Measurements from ENCODE around the gene KCTD3. TPM values are rescaled to one million over a fixed set of nuclear protein-coding genes. Genes with fewer than 3 reads are reported as not detected.

KCTD3 gene
- polyA plus RNA-seq, 3 donors from 2014 or later, result 1.1 to 1.9 (median 1.6) TPM

GRCh38 chr1:215542301-215542700 is 24.8 kb upstream of the KCTD3 start:
- peaks cover 0 to 1% (median 0%) of the 10 kb centered on the region in 3 donors for H3K27me3 Mint-ChIP-seq (ENCODE audit: low read depth in 3 of 3)
- DNase-seq, result no peak
- H3K4me3 Mint-ChIP-seq, result no peak overlapping the region
- H3K4me1 Mint-ChIP-seq, result peaks cover 7 to 11% of the 10 kb centered on the region in 2 donors
- no peaks in the 10 kb centered on the region for H3K36me3 Mint-ChIP-seq
- peaks cover 0 to 25% (median 1%) of the 10 kb centered on the region in 6 donors for H3K9me3 Mint-ChIP-seq
- peak overlapping the region in 1 of 6 donors; percentile 35 for H3K27ac Mint-ChIP-seq

GRCh38 chr1:215543191-215543606 is 23.9 kb upstream of the KCTD3 start:
- Mint-ChIP-seq H3K4me1 (peaks cover 7 to 11% of the 10 kb centered on the region in 2 donors), H3K27me3 (ENCODE audit: low read depth in 3 of 3) (peaks cover 0 to 1% (median 1%) of the 10 kb centered on the region in 3 donors), H3K27ac (no peak overlapping the region), H3K4me3 (peak overlapping the region in 2 of 5 donors; percentile 37 to 55), H3K9me3 (peaks cover 0 to 25% (median 2%) of the 10 kb centered on the region in 6 donors), H3K36me3 (no peaks in the 10 kb centered on the region)
- DNase-seq, result no peak

GRCh38 chr1:215543806-215544205 is 23.3 kb upstream of the KCTD3 start:
- H3K27me3 Mint-ChIP-seq (ENCODE audit: low read depth in 3 of 3), result peaks cover 0 to 1% (median 1%) of the 10 kb centered on the region in 3 donors
- H3K36me3 Mint-ChIP-seq, result no peaks in the 10 kb centered on the region
- H3K4me1 Mint-ChIP-seq, result peaks cover 7 to 11% of the 10 kb centered on the region in 2 donors
- H3K9me3 Mint-ChIP-seq, result peaks cover 0 to 22% (median 2%) of the 10 kb centered on the region in 6 donors
- DNase-seq, result no peak
- H3K4me3 Mint-ChIP-seq, result no peak overlapping the region
- H3K27ac Mint-ChIP-seq, result no peak overlapping the region

- Mint-ChIP-seq H3K9me3 (peaks cover 0 to 21% (median 2%) of the 10 kb centered on the region in 6 donors), H3K36me3 (no peaks in the 10 kb centered on the region), H3K4me3 (no peak overlapping the region), H3K4me1 (peaks cover 7 to 11% of the 10 kb centered on the region in 2 donors), H3K27me3 (ENCODE audit: low read depth in 3 of 3) (peaks cover 0 to 1% (median 1%) of the 10 kb centered on the region in 3 donors), H3K27ac (no peak overlapping the region)
- DNase-seq, result no peak
Measured at GRCh38 chr1:215544566-215544965, 22.5 kb upstream of the KCTD3 start.

GRCh38 chr1:215545096-215545495 is 22.0 kb upstream of the KCTD3 start:
- Mint-ChIP-seq H3K36me3 (no peaks in the 10 kb centered on the region), H3K27me3 (ENCODE audit: low read depth in 3 of 3) (peaks cover 0 to 1% (median 1%) of the 10 kb centered on the region in 3 donors)

GRCh38 chr1:215547011-215547410 is 20.1 kb upstream of the KCTD3 start:
- Mint-ChIP-seq H3K27me3 (ENCODE audit: low read depth in 3 of 3) (peaks cover 0 to 1% (median 1%) of the 10 kb centered on the region in 3 donors), H3K9me3 (peaks cover 0 to 28% (median 2%) of the 10 kb centered on the region in 6 donors), H3K4me3 (no peak overlapping the region), H3K4me1 (peaks cover 7 to 11% of the 10 kb centered on the region in 2 donors), H3K27ac (no peak overlapping the region), H3K36me3 (no peaks in the 10 kb centered on the region)
- no peak for DNase-seq

More at GRCh38 chr1:215545096-215545495, 22.0 kb upstream of the KCTD3 start:
- H3K27ac Mint-ChIP-seq, result no peak overlapping the region
- H3K4me3 Mint-ChIP-seq, result no peak overlapping the region
- DNase-seq, result no peak
- H3K4me1 Mint-ChIP-seq, result peaks cover 7 to 11% of the 10 kb centered on the region in 2 donors
- H3K9me3 Mint-ChIP-seq, result peaks cover 0 to 21% (median 2%) of the 10 kb centered on the region in 6 donors

- Mint-ChIP-seq H3K36me3 (peaks cover 0 to 6% (median 3%) of the 10 kb centered on the region in 3 donors), H3K9me3 (peaks cover 0 to 35% (median 8%) of the 10 kb centered on the region in 6 donors), H3K27me3 (ENCODE audit: low read depth in 3 of 3) (peaks cover 0 to 3% (median 2%) of the 10 kb centered on the region in 3 donors), H3K27ac (no peak overlapping the region), H3K4me3 (no peak overlapping the region), H3K4me1 (no peaks in the 10 kb centered on the region)
- DNase-seq, result no peak
Measured at GRCh38 chr1:215551806-215552205, 15.3 kb upstream of the KCTD3 start.

- no peak overlapping the region for H3K27ac Mint-ChIP-seq
- H3K9me3 Mint-ChIP-seq, result peaks cover 0 to 41% (median 12%) of the 10 kb centered on the region in 6 donors
- no peak overlapping the region for H3K4me3 Mint-ChIP-seq
- no peaks in the 10 kb centered on the region for H3K4me1 Mint-ChIP-seq
- no peak for DNase-seq
- H3K36me3 Mint-ChIP-seq, result peaks cover 0 to 6% (median 3%) of the 10 kb centered on the region in 3 donors
- peaks cover 0 to 2% (median 2%) of the 10 kb centered on the region in 3 donors for H3K27me3 Mint-ChIP-seq (ENCODE audit: low read depth in 3 of 3)
Measured at GRCh38 chr1:215554865-215555264, 12.2 kb upstream of the KCTD3 start.

- Mint-ChIP-seq H3K9me3 (peaks cover 0 to 38% (median 12%) of the 10 kb centered on the region in 6 donors), H3K27me3 (ENCODE audit: low read depth in 3 of 3) (peaks cover 0 to 2% (median 2%) of the 10 kb centered on the region in 3 donors), H3K36me3 (peaks cover 0 to 6% (median 3%) of the 10 kb centered on the region in 3 donors), H3K4me3 (no peak overlapping the region), H3K27ac (no peak overlapping the region), H3K4me1 (no peaks in the 10 kb centered on the region)
- no peak for DNase-seq
Measured at GRCh38 chr1:215555531-215555930, 11.6 kb upstream of the KCTD3 start.

GRCh38 chr1:215556996-215557395 is 10.1 kb upstream of the KCTD3 start:
- peaks cover 0 to 44% (median 12%) of the 10 kb centered on the region in 6 donors for H3K9me3 Mint-ChIP-seq
- H3K27ac Mint-ChIP-seq, result no peak overlapping the region
- H3K4me1 Mint-ChIP-seq, result no peaks in the 10 kb centered on the region
- H3K4me3 Mint-ChIP-seq, result no peak overlapping the region
- H3K27me3 Mint-ChIP-seq (ENCODE audit: low read depth in 3 of 3), result peaks cover 2 to 3% (median 2%) of the 10 kb centered on the region in 3 donors
- H3K36me3 Mint-ChIP-seq, result peaks cover 0 to 6% (median 3%) of the 10 kb centered on the region in 3 donors
- no peak for DNase-seq

- peaks cover 0 to 3% (median 2%) of the 10 kb centered on the region in 3 donors for H3K27me3 Mint-ChIP-seq (ENCODE audit: low read depth in 3 of 3)
- no peak overlapping the region for H3K27ac Mint-ChIP-seq
- no peak overlapping the region for H3K4me3 Mint-ChIP-seq
- DNase-seq, result no peak
- peaks cover 0 to 6% (median 3%) of the 10 kb centered on the region in 3 donors for H3K36me3 Mint-ChIP-seq
- no peaks in the 10 kb centered on the region for H3K4me1 Mint-ChIP-seq
- H3K9me3 Mint-ChIP-seq, result peaks cover 0 to 44% (median 12%) of the 10 kb centered on the region in 6 donors
Measured at GRCh38 chr1:215557504-215557903, 9.6 kb upstream of the KCTD3 start.

GRCh38 chr1:215557992-215558626 is 9.0 kb upstream of the KCTD3 start:
- no peak overlapping the region for H3K4me3 Mint-ChIP-seq
- no peak for DNase-seq
- H3K27me3 Mint-ChIP-seq (ENCODE audit: low read depth in 3 of 3), result peaks cover 0 to 3% (median 3%) of the 10 kb centered on the region in 3 donors
- no peak overlapping the region for H3K27ac Mint-ChIP-seq
- H3K9me3 Mint-ChIP-seq, result peaks cover 0 to 40% (median 16%) of the 10 kb centered on the region in 6 donors
- H3K36me3 Mint-ChIP-seq, result peaks cover 0 to 6% (median 3%) of the 10 kb centered on the region in 3 donors
- no peaks in the 10 kb centered on the region for H3K4me1 Mint-ChIP-seq

- Mint-ChIP-seq H3K4me1 (peaks cover 12 to 42% of the 10 kb centered on the region in 2 donors), H3K36me3 (no peaks in the 10 kb centered on the region), H3K4me3 (peak overlapping the region; percentile 74 to 87 (median 85)), H3K27me3 (ENCODE audit: low read depth in 3 of 3) (peaks cover 3 to 9% (median 5%) of the 10 kb centered on the region in 3 donors), H3K9me3 (peaks cover 0 to 5% (median 1%) of the 10 kb centered on the region in 6 donors), H3K27ac (peak overlapping the region in 4 of 6 donors; percentile 47 to 70 (median 57))
- peak; percentile 14 to 32 (median 31) for DNase-seq
Measured at GRCh38 chr1:215567491-215568298, 591 bp downstream of the KCTD3 start.
